Stimulated activated CD4-positive, alpha-beta T cell treated with anti-CD3 and anti-CD28 coated beads, TNF-alpha, amount 100 ng/mL, for 4 hours (primary cell): ENCODE measurements around the gene APBA1.

ENCODE experiments used
- DNase-seq, 3 experiments: peaks; one replicate each; pipeline ENCODE4 v3.0.0-alpha.2; 2020; ENCODE audit warnings: low read depth in 3 of 3

APBA1 gene

GRCh38 chr9:69579032-69579758 lies 93.0 kb downstream of the APBA1 start:
- DNase-seq = no peak

- DNase-seq = no peak
Observed at GRCh38 chr9:69578026-69578425, 94.1 kb downstream of the APBA1 start.

GRCh38 chr9:69577123-69577522 lies 95.0 kb downstream of the APBA1 start:
- DNase-seq = no peak

- no peak for DNase-seq
Observed at GRCh38 chr9:69574057-69574456, 98.1 kb downstream of the APBA1 start.

- DNase-seq = no peak
Observed at GRCh38 chr9:69573651-69574050, 98.5 kb downstream of the APBA1 start.

GRCh38 chr9:69572611-69573010 lies 99.6 kb downstream of the APBA1 start:
- DNase-seq = no peak

- DNase-seq = no peak
Observed at GRCh38 chr9:69571032-69571431, 101.1 kb downstream of the APBA1 start.

- DNase-seq = no peak
Observed at GRCh38 chr9:69569738-69570451, 102.3 kb downstream of the APBA1 start.

- no peak for DNase-seq
Observed at GRCh38 chr9:69564557-69564956, 107.6 kb downstream of the APBA1 start.

- DNase-seq = no peak
Observed at GRCh38 chr9:69559126-69559525, 113.0 kb downstream of the APBA1 start.

GRCh38 chr9:69556707-69557106 lies 115.5 kb downstream of the APBA1 start:
- DNase-seq = no peak

GRCh38 chr9:69555802-69556201 lies 116.4 kb downstream of the APBA1 start:
- DNase-seq = no peak

GRCh38 chr9:69554945-69555344 lies 117.2 kb downstream of the APBA1 start:
- DNase-seq = no peak

- no peak for DNase-seq
Observed at GRCh38 chr9:69549310-69550202, 122.6 kb downstream of the APBA1 start.

- DNase-seq = no peak
Observed at GRCh38 chr9:69548681-69549080, 123.5 kb downstream of the APBA1 start.

- DNase-seq = no peak
Observed at GRCh38 chr9:69546265-69546664, 125.9 kb downstream of the APBA1 start.

- DNase-seq = no peak
Observed at GRCh38 chr9:69542942-69543704, 129.0 kb downstream of the APBA1 start.

GRCh38 chr9:69542058-69542457 lies 130.1 kb downstream of the APBA1 start:
- DNase-seq = no peak

GRCh38 chr9:69535911-69536310 lies 136.3 kb downstream of the APBA1 start:
- DNase-seq = no peak

GRCh38 chr9:69535286-69535832 lies 136.8 kb downstream of the APBA1 start:
- DNase-seq = no peak

GRCh38 chr9:69532396-69532795 lies 139.8 kb downstream of the APBA1 start:
- DNase-seq = no peak
